HUDEP-2 (cell line): ENCODE measurements around the gene ENOX1.
A peak's percentile ranks its signal among the peaks of the same experiment; 100 is the strongest.

Source experiments
- DNase-seq, 76 experiments: peaks; one replicate each; lab custom pipeline; 2025; ENCODE audit not compliant: unreplicated experiment in 76 of 76; lab: John Stamatoyannopoulos, UW

ENOX1 gene

DNA sequence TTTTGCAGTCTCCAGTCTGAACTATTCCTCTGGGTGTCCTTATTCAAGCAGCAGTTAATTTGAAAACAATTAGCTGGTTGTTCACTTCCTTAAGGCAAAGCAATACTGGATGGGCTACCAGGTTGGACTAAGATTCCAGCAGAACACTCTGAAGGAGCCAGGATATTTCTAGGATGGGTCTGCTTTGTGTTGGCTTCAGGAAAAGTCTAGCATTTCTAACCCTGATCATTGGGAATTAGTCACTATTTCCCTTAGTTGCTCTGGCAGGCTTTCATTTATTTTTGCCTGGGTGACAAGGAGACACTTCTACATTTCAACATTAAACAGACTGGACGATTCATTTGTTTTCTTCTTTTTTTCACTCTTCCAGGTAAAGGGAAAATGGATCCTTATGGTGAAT lies 228.4 kb downstream of the ENOX1 start:
- DNase-seq: no peak

- DNase-seq: no peak
Observed at GRCh38 chr13:43555667-43556066, 231.1 kb downstream of the ENOX1 start.

GRCh38 chr13:43551897-43552456 lies 234.8 kb downstream of the ENOX1 start:
- DNase-seq: no peak

- DNase-seq: no peak
Observed at GRCh38 chr13:43546816-43547215, 240.0 kb downstream of the ENOX1 start.

- DNase-seq: peak in 24 of 76 experiments; percentile 1 to 66 (median 8)
Observed at GRCh38 chr13:43546251-43546650, 240.5 kb downstream of the ENOX1 start.

DNA sequence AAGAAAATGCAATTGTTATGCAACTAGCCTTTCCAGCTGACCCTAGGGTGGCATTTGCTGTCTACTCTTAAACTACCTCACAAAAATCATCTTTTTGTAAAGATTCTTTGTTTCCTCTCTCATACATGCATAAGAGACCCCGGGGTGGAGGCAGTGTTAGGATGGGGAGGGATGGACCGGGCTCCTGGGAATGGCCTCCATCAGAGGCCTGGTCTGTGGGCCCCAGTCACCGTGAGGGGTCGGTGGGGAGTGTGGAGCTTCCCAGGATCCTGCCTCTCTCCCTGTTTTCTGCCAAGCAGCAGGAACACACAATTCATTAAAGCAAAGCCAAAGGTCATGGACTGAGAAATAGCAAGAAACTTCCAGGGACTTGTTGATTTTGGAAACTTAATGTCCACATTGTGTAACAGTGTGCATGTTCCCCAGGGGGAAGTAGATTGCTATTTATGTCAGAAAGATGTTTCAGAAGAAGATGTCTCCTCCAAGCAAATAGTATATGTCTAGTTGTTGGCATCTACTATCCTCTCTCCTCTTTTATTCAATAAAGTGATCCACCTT lies 241.4 kb downstream of the ENOX1 start:
- DNase-seq: no peak

- no peak for DNase-seq
Observed at GRCh38 chr13:43544631-43545030, 242.1 kb downstream of the ENOX1 start.

DNA sequence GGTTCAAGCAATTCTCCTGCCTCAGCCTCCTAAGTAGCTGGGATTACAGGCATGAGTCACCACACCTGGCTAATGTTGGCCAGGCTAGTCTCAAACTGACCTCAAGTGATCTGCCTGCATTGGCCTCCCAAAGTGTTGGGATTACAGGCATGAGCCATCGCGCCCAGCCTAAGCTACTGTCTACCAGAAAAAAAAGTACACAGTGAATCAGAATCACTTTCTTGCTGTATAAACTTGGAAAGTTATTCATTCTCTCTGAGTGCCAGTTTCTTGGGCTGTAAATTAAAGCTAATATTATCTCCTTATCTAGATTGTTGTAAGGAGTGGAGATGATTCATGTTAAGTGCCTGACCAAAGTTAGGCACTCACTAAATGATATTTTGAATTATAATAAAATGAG lies 242.8 kb downstream of the ENOX1 start:
- no peak for DNase-seq

DNA sequence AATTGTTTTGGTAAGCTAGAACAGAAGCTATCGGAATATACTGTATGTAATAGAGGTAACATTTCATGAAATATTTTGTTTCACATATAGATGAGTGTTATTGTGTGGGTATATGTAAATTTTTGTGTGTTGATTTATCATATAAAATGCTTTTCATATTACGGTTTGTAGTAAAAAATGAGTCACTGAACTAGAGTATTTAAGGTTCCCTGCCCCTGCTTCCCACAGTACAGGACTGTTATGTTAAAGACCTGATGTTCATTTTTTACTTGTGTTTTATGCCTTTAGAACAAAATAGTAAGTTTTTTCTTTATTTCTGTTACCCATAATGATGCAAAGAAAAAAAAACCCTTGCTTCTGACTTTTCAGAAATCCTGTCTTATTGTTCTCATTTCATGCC lies 243.4 kb downstream of the ENOX1 start:
- no peak for DNase-seq

DNA sequence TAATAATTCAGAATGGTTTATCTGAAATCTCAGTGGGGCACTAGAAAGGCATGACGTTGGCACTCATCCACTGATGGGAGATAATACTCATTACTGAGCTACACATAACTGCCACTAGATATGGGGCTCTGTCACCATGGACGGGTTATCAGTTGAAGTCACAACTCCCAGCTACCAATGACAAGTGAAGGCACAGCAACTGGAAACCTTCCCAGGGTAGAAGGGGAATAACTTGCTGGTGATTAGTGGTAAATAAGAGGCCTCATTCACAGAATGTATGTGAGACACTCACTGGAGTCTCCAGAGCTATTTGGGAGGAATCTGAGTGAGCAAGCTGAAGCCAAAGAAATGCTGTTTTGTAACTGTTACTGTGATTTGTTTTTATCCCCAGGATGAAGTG lies 249.6 kb downstream of the ENOX1 start:
- DNase-seq: peak in 22 of 76 experiments; percentile 2 to 49 (median 17)

GRCh38 chr13:43529796-43530195 lies 257.0 kb downstream of the ENOX1 start:
- DNase-seq: no peak

- no peak for DNase-seq
Observed at GRCh38 chr13:43528992-43529391, 257.8 kb downstream of the ENOX1 start.

DNA sequence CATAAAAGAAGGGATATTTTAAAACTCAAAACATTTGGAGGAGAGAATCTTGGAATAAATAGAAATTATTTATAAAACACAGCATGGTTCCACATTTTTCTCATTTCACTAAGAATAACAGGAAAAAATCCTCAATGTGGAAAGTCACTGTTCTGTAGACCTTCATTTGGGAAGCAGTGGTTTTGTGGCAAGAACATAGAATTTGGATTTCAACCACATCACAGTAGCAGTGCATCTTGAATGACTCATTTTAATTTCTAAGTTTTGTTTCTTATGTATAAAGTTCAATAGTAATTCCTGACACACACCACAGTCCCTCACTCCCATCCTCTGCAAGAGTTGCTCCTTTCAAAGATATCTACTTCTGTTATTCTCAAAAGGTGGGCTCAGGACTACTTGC lies 264.0 kb downstream of the ENOX1 start:
- no peak for DNase-seq

DNA sequence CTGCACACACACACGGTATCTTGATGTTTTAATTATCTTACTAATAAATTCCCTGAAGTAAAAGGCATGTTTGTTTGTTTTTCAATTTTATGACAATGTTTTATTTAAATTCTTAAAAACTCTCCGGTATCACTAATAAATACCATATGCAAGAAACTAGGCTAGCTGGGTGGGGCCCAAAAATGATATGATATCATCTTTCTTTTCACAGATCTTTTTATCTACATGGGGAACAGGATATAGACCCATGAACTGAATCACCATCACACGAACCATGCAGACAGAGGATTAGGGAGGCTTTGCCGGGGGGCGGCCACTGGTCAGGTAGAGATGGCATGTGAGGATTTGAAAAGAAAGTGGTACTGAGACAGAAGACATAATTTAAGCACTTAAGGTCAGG lies 266.4 kb downstream of the ENOX1 start:
- DNase-seq: no peak

DNA sequence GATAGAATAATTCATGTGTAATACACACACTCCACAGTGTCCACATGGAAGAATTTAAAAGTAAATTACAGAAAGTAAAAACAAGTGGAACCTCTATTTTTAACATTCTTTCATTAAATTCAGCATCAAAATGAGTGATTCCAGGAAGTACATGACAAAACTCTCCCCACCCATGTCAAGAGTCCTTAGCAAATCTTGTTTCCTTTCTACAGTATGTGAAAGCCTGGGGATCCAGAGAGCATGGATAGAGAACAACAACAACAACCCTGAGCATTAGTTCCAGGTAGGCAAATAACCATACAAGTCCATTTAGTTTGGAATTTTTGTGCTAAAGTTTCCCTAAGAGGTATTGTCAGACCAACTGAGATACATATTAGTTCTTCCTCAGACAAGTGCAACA lies 267.9 kb downstream of the ENOX1 start:
- DNase-seq: no peak

DNA sequence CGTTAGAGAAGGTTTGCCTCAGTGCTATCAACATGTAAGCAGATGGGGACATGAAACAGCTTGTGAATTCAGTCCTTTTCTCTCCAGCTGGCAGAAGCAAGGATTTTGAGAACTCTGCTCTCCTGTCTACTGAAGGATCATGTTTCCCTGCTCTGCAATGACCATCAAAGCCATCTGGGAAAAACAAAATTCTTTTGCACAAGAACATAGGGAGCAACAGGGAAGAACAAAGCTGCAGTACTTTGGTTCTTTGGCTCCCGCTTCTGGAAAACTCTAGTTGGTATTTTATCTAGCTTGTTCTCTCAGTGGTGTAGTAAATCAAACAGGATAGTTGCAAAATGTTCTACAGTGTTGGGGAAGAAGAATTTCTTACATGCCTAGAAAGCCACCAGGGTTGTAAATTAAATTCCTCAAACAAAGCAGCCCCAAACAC lies 270.4 kb downstream of the ENOX1 start:
- DNase-seq: no peak

DNA sequence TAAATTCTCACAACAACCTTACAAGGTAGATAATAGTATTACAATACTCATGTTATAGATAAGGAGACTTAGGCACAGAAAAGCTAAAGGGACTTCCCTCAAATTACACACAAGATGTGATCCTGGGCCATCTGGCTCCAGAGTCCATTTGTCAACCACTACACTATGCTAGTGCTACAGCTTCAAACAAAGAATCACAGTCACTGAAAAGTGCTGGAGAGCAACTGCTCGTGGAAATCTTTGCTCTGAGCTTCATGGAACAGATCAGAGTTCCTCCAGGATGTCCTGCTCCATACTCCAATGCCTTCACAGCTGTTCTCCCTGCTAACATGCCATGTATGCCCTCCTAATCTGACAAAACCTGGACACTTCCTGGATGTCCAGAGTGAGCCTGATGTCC lies 271.2 kb downstream of the ENOX1 start:
- no peak for DNase-seq

DNA sequence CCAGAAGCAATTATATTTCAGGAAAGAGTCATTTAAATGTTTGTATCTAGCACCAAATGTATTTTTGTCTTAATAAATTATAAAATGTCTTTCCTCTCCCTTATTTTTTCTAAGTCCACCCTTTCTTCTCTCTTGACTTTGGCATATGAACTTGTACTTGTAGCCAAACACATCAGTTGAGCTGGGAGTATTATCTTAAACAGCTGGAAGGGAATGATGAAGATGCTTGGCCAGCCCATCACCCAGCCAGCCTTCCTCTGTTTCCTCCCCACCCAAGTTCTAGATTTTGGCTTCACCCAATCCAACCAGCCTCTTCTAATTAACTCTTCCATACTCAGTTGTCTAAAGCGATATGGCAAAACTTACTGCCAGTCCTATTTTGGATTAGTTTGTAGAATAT lies 272.5 kb downstream of the ENOX1 start:
- DNase-seq: no peak

DNA sequence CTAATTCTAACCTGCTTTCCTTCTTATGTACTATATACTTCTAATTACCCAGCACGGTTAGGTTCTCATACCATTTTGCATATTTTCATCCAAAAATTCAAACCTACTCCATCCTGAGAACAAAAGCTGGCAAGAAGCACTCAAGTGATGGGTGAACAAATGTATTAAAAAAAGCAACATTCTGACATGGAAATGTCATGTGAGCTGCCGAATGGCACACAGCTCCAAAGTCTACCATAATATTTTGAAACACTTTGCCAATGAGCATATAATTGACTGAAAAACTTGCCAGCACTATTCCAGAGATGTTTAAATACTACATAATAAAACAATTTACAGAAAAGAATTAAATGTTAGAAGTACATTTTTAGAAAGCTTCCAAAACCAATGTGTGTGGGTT lies 274.6 kb downstream of the ENOX1 start:
- DNase-seq: no peak

- no peak for DNase-seq
Observed at GRCh38 chr13:43510956-43511901, 275.5 kb downstream of the ENOX1 start.

DNA sequence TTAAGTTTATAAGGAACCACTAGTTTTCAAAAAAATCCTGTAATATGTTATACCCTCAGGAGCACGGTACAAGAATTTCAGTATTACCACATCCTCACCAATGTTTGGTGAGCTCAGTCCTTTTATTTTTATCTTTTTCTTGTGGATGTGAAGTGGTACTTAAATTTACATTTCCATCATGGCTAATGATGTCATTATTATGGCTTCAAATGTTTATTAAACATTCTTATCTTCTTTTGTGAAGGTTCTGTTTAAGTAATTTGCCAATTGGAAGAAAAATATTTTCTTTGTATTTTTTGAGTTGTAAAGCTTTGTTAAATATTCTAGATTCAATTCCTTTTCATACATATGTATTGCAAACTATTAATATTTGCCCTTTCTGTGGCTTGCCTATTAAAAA lies 291.0 kb downstream of the ENOX1 start:
- DNase-seq: no peak

- no peak for DNase-seq
Observed at GRCh38 chr13:43494206-43494605, 292.6 kb downstream of the ENOX1 start.
